ENCODE data around the gene PDGFB. TPM values are rescaled to one million over a fixed set of nuclear protein-coding genes. Genes with fewer than 3 reads are reported as not detected.
A peak's percentile ranks its signal among the peaks of the same experiment; 100 is the strongest.

PDGFB gene
- total and polyA plus RNA-seq, 8 donors: 1.2 to 58.5 (median 3.9) TPM

GRCh38 chr22:39265143-39265886, 20.5 kb upstream of the PDGFB start:
- H3K27me3 ChIP-seq: no peaks in the 10 kb centered on the region
- peaks cover 10 to 18% (median 15%) of the 10 kb centered on the region in 4 donors for H3K9me3 ChIP-seq
- 88 to 93% (median 91%) methylated on average over 23 of the region's 23 CpGs for WGBS, 5 donors
- no peaks in the 10 kb centered on the region for H3K4me1 ChIP-seq
- no peak for TF ChIP-seq CTCF (IDR thresholded peaks at IDR 0.05)
- no peak for TF ChIP-seq POLR2A (IDR thresholded peaks at IDR 0.05)
- TF ChIP-seq POLR2AphosphoS5 (IDR thresholded peaks at IDR 0.05): no peak
- TF ChIP-seq EP300 (IDR thresholded peaks at IDR 0.05): no peak
- no peaks in the 10 kb centered on the region for H3K36me3 ChIP-seq
- no peak for DNase-seq
- H3K4me3 ChIP-seq: no peak overlapping the region
- peak overlapping the region in 1 of 5 donors; percentile 41 for H3K27ac ChIP-seq
- intact Hi-C loops (cut with DNase I; ENCODE audit: low total_unique reads): no loop called here

- H3K9me3 ChIP-seq: peaks cover 10 to 18% (median 15%) of the 10 kb centered on the region in 4 donors
- intact Hi-C loops (cut with DNase I; ENCODE audit: low total_unique reads): no loop called here
- no peak overlapping the region for H3K4me3 ChIP-seq
- no peaks in the 10 kb centered on the region for H3K4me1 ChIP-seq
- H3K27ac ChIP-seq: peak overlapping the region in 1 of 5 donors; percentile 41
- peak in 1 of 2 donors; percentile 38 for DNase-seq
- TF ChIP-seq POLR2A (IDR thresholded peaks at IDR 0.05) (no peak), POLR2AphosphoS5 (IDR thresholded peaks at IDR 0.05) (no peak), CTCF (IDR thresholded peaks at IDR 0.05) (no peak), EP300 (IDR thresholded peaks at IDR 0.05) (no peak)
- H3K27me3 ChIP-seq: no peaks in the 10 kb centered on the region
- 66 to 82% (median 76%) methylated on average over 13 of the region's 13 CpGs for WGBS, 5 donors
- H3K36me3 ChIP-seq: no peaks in the 10 kb centered on the region
These were observed 19.7 kb upstream of the PDGFB start for GRCh38 chr22:39264349-39265038.

DNA sequence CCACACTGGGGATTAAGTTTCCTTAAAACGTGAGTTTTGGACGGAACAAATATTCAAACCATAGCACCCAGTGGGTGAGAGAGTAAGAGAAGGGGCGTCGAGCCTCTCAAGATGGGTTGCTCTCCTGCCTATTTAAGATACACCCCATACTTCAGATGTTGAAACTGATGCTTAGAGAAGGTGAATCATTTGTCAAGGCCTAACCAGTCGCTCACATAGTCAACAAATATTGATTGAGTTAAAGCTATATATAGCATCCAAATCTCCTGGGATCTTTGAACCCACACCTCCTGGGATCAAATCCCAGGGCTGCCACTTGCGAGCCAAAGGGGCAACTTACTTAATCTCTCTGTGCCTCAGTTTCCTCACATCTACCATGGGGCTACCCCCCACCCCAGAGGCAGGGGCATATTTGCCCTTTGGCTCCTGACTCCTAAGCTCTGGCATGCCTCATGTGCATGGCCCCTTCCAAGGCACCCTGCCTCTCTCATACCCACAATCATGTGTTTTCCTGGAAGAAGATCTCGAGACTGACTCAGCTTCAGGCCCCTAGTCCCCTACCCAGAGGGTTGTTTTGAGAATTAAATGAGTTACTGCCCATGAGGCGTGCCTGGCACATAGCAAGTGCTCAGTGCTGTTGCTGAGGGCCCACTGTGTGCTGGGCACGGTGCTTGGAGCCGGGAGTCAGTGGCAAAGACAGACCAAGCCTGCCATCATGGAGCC, 19.0 kb upstream of the PDGFB start:
- TF ChIP-seq EP300 (IDR thresholded peaks at IDR 0.05) (no peak), CTCF (IDR thresholded peaks at IDR 0.05) (no peak), POLR2A (IDR thresholded peaks at IDR 0.05) (no peak), POLR2AphosphoS5 (IDR thresholded peaks at IDR 0.05) (no peak)
- DNase-seq: no peak
- H3K9me3 ChIP-seq: peaks cover 10 to 18% (median 15%) of the 10 kb centered on the region in 4 donors
- H3K27ac ChIP-seq: no peak overlapping the region
- intact Hi-C loops (cut with DNase I; ENCODE audit: low total_unique reads): no loop called here
- H3K27me3 ChIP-seq: no peaks in the 10 kb centered on the region
- WGBS, 5 donors: 78 to 85% (median 84%) methylated on average over 10 of the region's 10 CpGs
- no peak overlapping the region for H3K4me3 ChIP-seq
- H3K36me3 ChIP-seq: no peaks in the 10 kb centered on the region
- no peaks in the 10 kb centered on the region for H3K4me1 ChIP-seq

- Histone ChIP-seq H3K27ac (no peak overlapping the region), H3K4me3 (no peak overlapping the region), H3K4me1 (peaks cover 5 to 10% (median 6%) of the 10 kb centered on the region in 4 donors), H3K27me3 (no peaks in the 10 kb centered on the region), H3K36me3 (no peaks in the 10 kb centered on the region), H3K9me3 (peaks cover 10 to 18% (median 15%) of the 10 kb centered on the region in 4 donors)
- intact Hi-C loops (cut with DNase I; ENCODE audit: low total_unique reads): no loop called here
- TF ChIP-seq POLR2A (IDR thresholded peaks at IDR 0.05) (no peak), EP300 (IDR thresholded peaks at IDR 0.05) (no peak), POLR2AphosphoS5 (IDR thresholded peaks at IDR 0.05) (no peak), CTCF (IDR thresholded peaks at IDR 0.05) (no peak)
- whole genome bisulfite sequencing, 5 donors: 47 to 58% (median 48%) methylated on average over 4 of the region's 4 CpGs
- no peak for DNase-seq
These were observed 14.9 kb upstream of the PDGFB start for GRCh38 chr22:39259666-39260065.
